Upper lobe of left lung (tissue), 6 donors: ENCODE measurements around the gene PITPNM3. TPM values are rescaled to one million over a fixed set of nuclear protein-coding genes. Genes with fewer than 3 reads are reported as not detected.

Experiments
- ATAC-seq, 2 donors: fragments of 200-7000 bp; cut with Tn5 transposase; one replicate each; pipeline ENCODE4 v1.9.1; 2022; ENCODE audit warnings: mild to moderate bottlenecking in 2 of 2, moderate library complexity in 2 of 2; ENCODE audit not compliant: low FRiP score in 2 of 2
- DNase-seq, 2 donors: peaks; one replicate each; pipeline ENCODE4 v3.0.0-alpha.2; 2019 to 2020
- H3K27ac ChIP-seq, 4 donors: fragments of 200-600 bp; sonication (generic); one replicate each; pipeline ENCODE4 v1.5.1; 2016 to 2019
- H3K27me3 ChIP-seq, 4 donors: fragments of 200-600 bp; sonication (generic); one replicate each; pipeline ENCODE4 v1.5.1; 2017 to 2019
- H3K36me3 ChIP-seq, 4 donors: fragments of 200-600 bp; sonication (generic); one replicate each; pipeline ENCODE4 v1.5.1; 2016 to 2019
- H3K4me1 ChIP-seq, 4 donors: fragments of 200-600 bp; sonication (generic); one replicate each; pipeline ENCODE4 v1.5.1; 2018 to 2019
- H3K4me3 ChIP-seq, 4 donors: fragments of 200-600 bp; sonication (generic); one replicate each; pipeline ENCODE4 v1.5.1; 2017 to 2019; ENCODE audit warnings: mild to moderate bottlenecking in 2 of 4, moderate library complexity in 1 of 4
- H3K9me3 ChIP-seq, 4 donors: fragments of 200-600 bp; sonication (generic); one replicate each; pipeline ENCODE4 v1.5.1; 2018 to 2019
- CTCF ChIP-seq, 6 experiments: fragments of 450-650 bp in 4 of 6; fragments of 200-600 bp in 2 of 6; sonication (generic) in 2 of 6; IDR thresholded peaks; one replicate each; pipeline ENCODE4 v1.5.1; 2016 to 2019; ENCODE audit warnings: antibody characterized with exemption in 6 of 6
- EP300 ChIP-seq, 4 donors: sonication (generic); formaldehyde crosslinking; IDR thresholded peaks; one replicate each; pipeline ENCODE4 v1.5.1; 2017; ENCODE audit warnings: antibody characterized with exemption in 4 of 4, control low read depth in 2 of 4
- POLR2A ChIP-seq, 4 donors: fragments of 450-650 bp; IDR thresholded peaks; one replicate each; pipeline ENCODE4 v1.5.1; 2016 to 2017; ENCODE audit warnings: antibody characterized with exemption in 4 of 4, mild to moderate bottlenecking in 2 of 4
- POLR2AphosphoS5 ChIP-seq, 2 donors: sonication (generic); formaldehyde crosslinking; IDR thresholded peaks; one replicate each; pipeline ENCODE4 v1.5.1; 2017; ENCODE audit warnings: antibody characterized with exemption in 2 of 2
- WGBS, 2 donors: methylation state at CpG; one replicate each; pipeline ENCODE4 v1.1.5; 2017 to 2018; 5-methylcytosine and 5-hydroxymethylcytosine counted together
- total RNA-seq, 6 donors: library from RNA; depleted of rRNA in 4 of 6; stranded (reverse); fragments of >200 nt in 4 of 6; gene quantifications; one replicate each; pipeline versions ENCODE4 v1.1.0 to v1.2.1, GENCODE V29; 2016 to 2021
- donor health status: DM: no; HTN: no; CAD: no; lungs with moderate emphysema.
- donor health status: DM: no; HTN: yes; CAD: no; lungs with severe emphysema.

PITPNM3 gene
- total RNA-seq, 6 donors from 2014 or later = 10.3 to 16.3 (median 12.5) TPM

- DNase-seq (no peak), ATAC-seq (no peak)
- 84 to 85% methylated on average over 8 to 9 of the region's 9 CpGs for WGBS, 2 donors
- Histone ChIP-seq H3K27ac (no peak overlapping the region), H3K9me3 (no peaks in the 10 kb centered on the region), H3K36me3 (peaks cover 0 to 5% (median 2%) of the 10 kb centered on the region in 4 donors), H3K27me3 (no peaks in the 10 kb centered on the region), H3K4me1 (no peaks in the 10 kb centered on the region), H3K4me3 (no peak overlapping the region)
- TF ChIP-seq CTCF (IDR thresholded peaks at IDR 0.05) (no peak), POLR2A (IDR thresholded peaks at IDR 0.05) (no peak), POLR2AphosphoS5 (IDR thresholded peaks at IDR 0.05) (no peak), EP300 (IDR thresholded peaks at IDR 0.05) (no peak)
Measured at GRCh38 chr17:6460531-6461161, 95.7 kb downstream of the PITPNM3 start.

GRCh38 chr17:6458460-6458950 is 97.8 kb downstream of the PITPNM3 start:
- no peaks in the 10 kb centered on the region for H3K9me3 ChIP-seq
- TF ChIP-seq POLR2AphosphoS5 (IDR thresholded peaks at IDR 0.05) (no peak), CTCF (IDR thresholded peaks at IDR 0.05) (no peak), EP300 (IDR thresholded peaks at IDR 0.05) (no peak), POLR2A (IDR thresholded peaks at IDR 0.05) (no peak)
- H3K4me3 ChIP-seq = no peak overlapping the region
- no peak for ATAC-seq
- H3K4me1 ChIP-seq = peaks cover 0 to 7% (median 3%) of the 10 kb centered on the region in 4 donors
- no peak for DNase-seq
- H3K27ac ChIP-seq = no peak overlapping the region
- 89 to 90% methylated on average over 14 of the region's 14 CpGs for WGBS, 2 donors
- peaks cover 0 to 6% (median 0%) of the 10 kb centered on the region in 4 donors for H3K27me3 ChIP-seq
- H3K36me3 ChIP-seq = peaks cover 0 to 5% (median 0%) of the 10 kb centered on the region in 4 donors

- peaks cover 0 to 5% (median 0%) of the 10 kb centered on the region in 4 donors for H3K36me3 ChIP-seq
- WGBS, 2 donors = 86 to 87% methylated on average over 10 of the region's 10 CpGs
- no peak for ATAC-seq
- no peak overlapping the region for H3K27ac ChIP-seq
- H3K9me3 ChIP-seq = no peaks in the 10 kb centered on the region
- no peak overlapping the region for H3K4me3 ChIP-seq
- TF ChIP-seq CTCF (IDR thresholded peaks at IDR 0.05) = no peak
- no peak for TF ChIP-seq EP300 (IDR thresholded peaks at IDR 0.05)
- no peak for TF ChIP-seq POLR2A (IDR thresholded peaks at IDR 0.05)
- no peak for TF ChIP-seq POLR2AphosphoS5 (IDR thresholded peaks at IDR 0.05)
- peaks cover 0 to 7% (median 3%) of the 10 kb centered on the region in 4 donors for H3K4me1 ChIP-seq
- peaks cover 0 to 6% (median 0%) of the 10 kb centered on the region in 4 donors for H3K27me3 ChIP-seq
- no peak for DNase-seq
Measured at GRCh38 chr17:6457688-6458459, 98.5 kb downstream of the PITPNM3 start.

DNA sequence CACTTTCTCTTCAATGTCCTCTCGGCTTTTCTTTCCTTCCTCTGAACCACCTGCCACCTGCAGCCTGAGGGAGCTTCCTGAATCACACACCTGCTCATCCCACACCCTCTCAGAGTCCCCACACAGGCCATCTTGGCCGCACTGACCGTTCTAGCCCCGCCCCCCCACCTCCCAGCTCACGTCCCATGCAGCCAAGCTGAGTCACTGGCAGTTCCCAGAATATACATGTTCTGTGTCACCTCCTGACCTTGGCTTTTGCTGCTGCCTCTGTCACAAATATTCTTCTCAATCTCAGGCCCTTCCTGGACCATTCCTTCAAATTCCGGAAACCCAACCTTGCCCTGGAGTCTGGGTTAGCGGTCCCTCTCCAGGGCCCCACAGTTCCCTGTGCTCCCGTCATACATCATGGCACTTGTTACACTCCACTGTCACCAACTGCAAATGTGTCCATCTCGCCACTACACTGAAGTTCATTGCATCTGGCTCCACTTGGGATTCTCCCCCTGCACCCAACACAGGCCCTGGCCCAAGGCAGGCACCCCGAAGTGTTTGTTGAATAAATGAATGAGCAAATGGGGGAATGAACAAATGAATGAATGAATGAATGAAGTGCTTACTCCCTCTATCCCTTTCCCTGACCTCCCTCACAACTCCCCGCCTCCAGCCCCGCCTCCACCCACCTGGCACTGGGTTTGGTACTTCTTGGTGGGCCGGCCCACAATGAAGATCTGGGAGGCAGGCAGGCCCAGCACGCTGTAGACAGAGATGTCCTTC is 99.3 kb downstream of the PITPNM3 start:
- no peak overlapping the region for H3K4me3 ChIP-seq
- ATAC-seq (no peak), DNase-seq (no peak)
- TF ChIP-seq POLR2A (IDR thresholded peaks at IDR 0.05) (no peak), POLR2AphosphoS5 (IDR thresholded peaks at IDR 0.05) (no peak), CTCF (IDR thresholded peaks at IDR 0.05) (no peak), EP300 (IDR thresholded peaks at IDR 0.05) (no peak)
- no peaks in the 10 kb centered on the region for H3K9me3 ChIP-seq
- peaks cover 0 to 7% (median 3%) of the 10 kb centered on the region in 4 donors for H3K4me1 ChIP-seq
- peaks cover 0 to 5% (median 0%) of the 10 kb centered on the region in 4 donors for H3K36me3 ChIP-seq
- H3K27ac ChIP-seq = no peak overlapping the region
- peaks cover 0 to 6% (median 0%) of the 10 kb centered on the region in 4 donors for H3K27me3 ChIP-seq
- 80 to 83% methylated on average over 14 of the region's 14 CpGs for WGBS, 2 donors
